GM18873 (cell line): Measurements from ENCODE around the gene SCMH1.

Source experiments
- ATAC-seq: cut with Tn5 transposase; IDR thresholded peaks from one replicate; pipeline ENCODE4 v1.9.1; 2021; ENCODE audit warnings: mild to moderate bottlenecking, moderate library complexity, moderate number of reproducible peaks; ENCODE audit not compliant: unreplicated experiment, low FRiP score

The SCMH1 gene

GRCh38 chr1:41041614-41042270, 200.4 kb downstream of the SCMH1 start:
- ATAC-seq: no peak

- no peak for ATAC-seq
Observed at GRCh38 chr1:41038110-41038509, 204.0 kb downstream of the SCMH1 start.

- no peak for ATAC-seq
Observed at GRCh38 chr1:41037116-41037903, 204.8 kb downstream of the SCMH1 start.

- ATAC-seq: no peak
Observed at GRCh38 chr1:41033272-41033671, 208.8 kb downstream of the SCMH1 start.

GRCh38 chr1:41032147-41032546, 210.0 kb downstream of the SCMH1 start:
- ATAC-seq: no peak

GRCh38 chr1:41030872-41031616, 211.1 kb downstream of the SCMH1 start:
- ATAC-seq: no peak

GRCh38 chr1:41028034-41028642, 214.0 kb downstream of the SCMH1 start:
- no peak for ATAC-seq

GRCh38 chr1:41025979-41026819, 215.9 kb downstream of the SCMH1 start:
- ATAC-seq: no peak

- ATAC-seq: no peak
Observed at GRCh38 chr1:41024953-41025352, 217.2 kb downstream of the SCMH1 start.

- ATAC-seq: no peak
Observed at GRCh38 chr1:41023279-41023990, 218.7 kb downstream of the SCMH1 start.

- no peak for ATAC-seq
Observed at GRCh38 chr1:41022424-41022823, 219.7 kb downstream of the SCMH1 start.

GRCh38 chr1:41021526-41022308, 220.4 kb downstream of the SCMH1 start, which contains the start of gene SLFNL1:
Gene SLFNL1 (minus strand): TSS chr1:41021725. CDS start chr1:41020660, 1,065 bp downstream.
- ATAC-seq: no peak

- no peak for ATAC-seq
Observed at GRCh38 chr1:41020654-41021053, 221.5 kb downstream of the SCMH1 start.

- no peak for ATAC-seq
Observed at GRCh38 chr1:41020109-41020576, 222.0 kb downstream of the SCMH1 start.

- no peak for ATAC-seq
Observed at GRCh38 chr1:41019353-41019745, 222.8 kb downstream of the SCMH1 start.

- no peak for ATAC-seq
Observed at GRCh38 chr1:41018018-41018410, 224.1 kb downstream of the SCMH1 start.

- no peak for ATAC-seq
Observed at GRCh38 chr1:41017141-41018017, 224.7 kb downstream of the SCMH1 start.
